DOHH2 (cell line): Measurements from ENCODE around the gene GRAMD2A.

Source experiments
- H3F3A ChIP-seq: fragments of 200-600 bp; sonication (generic), shearing (Covaris generic); 2 replicates; pipeline ENCODE4 v1.6.0; 2016; ENCODE audit warnings: antibody characterized with exemption, mild to moderate bottlenecking; ENCODE audit not compliant: control insufficient read depth, insufficient read depth
- H3K27ac ChIP-seq: fragments of 200-600 bp; sonication (generic); 2 replicates; pipeline ENCODE4 v1.5.1; 2014; ENCODE audit warnings: low read depth, mild to moderate bottlenecking, low read length, moderate library complexity
- H3K27me3 ChIP-seq: fragments of 200-600 bp; sonication (generic); 2 replicates; pipeline ENCODE4 v1.6.1; 2014; ENCODE audit warnings: mild to moderate bottlenecking, low read length, mixed read lengths; ENCODE audit not compliant: control insufficient read depth
- H3K36me3 ChIP-seq: fragments of 200-600 bp; sonication (generic); 2 replicates; pipeline ENCODE4 v1.6.1; 2014; ENCODE audit warnings: mild to moderate bottlenecking, low read length, moderate library complexity, mixed read lengths; ENCODE audit not compliant: control insufficient read depth
- H3K4me1 ChIP-seq: fragments of 200-600 bp; sonication (generic); 2 replicates; pipeline ENCODE4 v1.6.1; 2014; ENCODE audit warnings: mild to moderate bottlenecking, low read length, mixed read lengths; ENCODE audit not compliant: control insufficient read depth
- H3K4me2 ChIP-seq: fragments of 200-600 bp; sonication (generic); 2 replicates; pipeline ENCODE4 v1.6.0; 2014; ENCODE audit warnings: mild to moderate bottlenecking, low read length, moderate library complexity
- H3K4me3 ChIP-seq: fragments of 200-600 bp; sonication (generic); 2 replicates; pipeline ENCODE4 v1.5.1; 2014; ENCODE audit warnings: mild to moderate bottlenecking, low read length, mixed read lengths
- H3K79me2 ChIP-seq: fragments of 200-600 bp; sonication (generic); 2 replicates; pipeline ENCODE4 v1.6.1; 2014; ENCODE audit warnings: mild to moderate bottlenecking, low read length, mixed read lengths; ENCODE audit not compliant: control insufficient read depth
- H3K9me2 ChIP-seq: fragments of 200-600 bp; sonication (generic); replicated peaks from 2 replicates; pipeline ENCODE4 v1.6.1; 2014; ENCODE audit warnings: mild to moderate bottlenecking, low read length, mixed read lengths; ENCODE audit not compliant: control insufficient read depth
- H3K9me3 ChIP-seq: fragments of 200-600 bp; sonication (generic); 2 replicates; pipeline ENCODE4 v1.6.1; 2014; ENCODE audit warnings: antibody characterized with exemption, low read length, mixed read lengths; ENCODE audit not compliant: control insufficient read depth, insufficient read depth
- H4K20me1 ChIP-seq: fragments of 200-600 bp; sonication (generic); 2 replicates; pipeline ENCODE4 v1.6.0; 2014; ENCODE audit warnings: low read depth, mild to moderate bottlenecking, antibody characterized with exemption, low read length, moderate library complexity; ENCODE audit not compliant: control insufficient read depth, insufficient read depth
- EZH2phosphoT487 ChIP-seq: fragments of 200-600 bp; sonication (generic); IDR thresholded peaks from 2 replicates; pipeline ENCODE4 v1.6.1; 2017; ENCODE audit warnings: borderline replicate concordance, mild to moderate bottlenecking, antibody characterized with exemption, low read length, moderate library complexity, mixed read lengths
- TF ChIP-seq, protein P1 (sequence below): fragments of 200-600 bp; sonication (generic); IDR thresholded peaks from one replicate; pipeline ENCODE4 v1.5.1; 2014; ENCODE audit warnings: antibody characterized with exemption, mild to moderate bottlenecking, low read depth, low read length; ENCODE audit not compliant: poor library complexity, severe bottlenecking

GRAMD2A gene

DNA sequence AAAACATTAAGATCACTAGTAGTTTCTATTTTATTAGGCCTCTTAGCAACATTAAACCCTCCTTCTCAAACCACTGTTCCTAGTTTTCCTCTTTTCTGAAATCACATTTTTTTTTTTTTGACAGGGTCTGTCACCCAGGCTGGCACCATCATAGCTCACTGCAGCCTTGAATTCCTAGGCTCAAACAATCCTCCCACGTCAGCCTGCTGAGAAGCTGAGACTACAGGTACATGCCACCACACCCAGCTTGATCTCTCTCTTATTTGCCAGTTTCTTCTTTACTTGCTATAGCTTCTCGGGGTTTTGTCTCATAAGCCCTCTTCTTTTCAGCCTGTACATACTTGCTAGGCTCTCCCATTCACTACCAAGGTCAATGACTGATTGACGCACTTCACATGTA, 51.4 kb downstream of the GRAMD2A start:
- TF ChIP-seq, protein P1, sequence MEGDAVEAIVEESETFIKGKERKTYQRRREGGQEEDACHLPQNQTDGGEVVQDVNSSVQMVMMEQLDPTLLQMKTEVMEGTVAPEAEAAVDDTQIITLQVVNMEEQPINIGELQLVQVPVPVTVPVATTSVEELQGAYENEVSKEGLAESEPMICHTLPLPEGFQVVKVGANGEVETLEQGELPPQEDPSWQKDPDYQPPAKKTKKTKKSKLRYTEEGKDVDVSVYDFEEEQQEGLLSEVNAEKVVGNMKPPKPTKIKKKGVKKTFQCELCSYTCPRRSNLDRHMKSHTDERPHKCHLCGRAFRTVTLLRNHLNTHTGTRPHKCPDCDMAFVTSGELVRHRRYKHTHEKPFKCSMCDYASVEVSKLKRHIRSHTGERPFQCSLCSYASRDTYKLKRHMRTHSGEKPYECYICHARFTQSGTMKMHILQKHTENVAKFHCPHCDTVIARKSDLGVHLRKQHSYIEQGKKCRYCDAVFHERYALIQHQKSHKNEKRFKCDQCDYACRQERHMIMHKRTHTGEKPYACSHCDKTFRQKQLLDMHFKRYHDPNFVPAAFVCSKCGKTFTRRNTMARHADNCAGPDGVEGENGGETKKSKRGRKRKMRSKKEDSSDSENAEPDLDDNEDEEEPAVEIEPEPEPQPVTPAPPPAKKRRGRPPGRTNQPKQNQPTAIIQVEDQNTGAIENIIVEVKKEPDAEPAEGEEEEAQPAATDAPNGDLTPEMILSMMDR = no peak
- no peak for TF ChIP-seq EZH2phosphoT487
- Histone ChIP-seq H3K9me2 (no peaks in the 10 kb centered on the region), H3K79me2 (no peaks in the 10 kb centered on the region), H3K9me3 (no peaks in the 10 kb centered on the region), H3K4me2 (no peak overlapping the region), H3F3A (no peaks in the 10 kb centered on the region), H3K4me3 (no peak overlapping the region), H3K27ac (no peak overlapping the region), H3K27me3 (no peaks in the 10 kb centered on the region), H3K4me1 (peaks cover 6% of the 10 kb centered on the region), H4K20me1 (no peaks in the 10 kb centered on the region), H3K36me3 (no peaks in the 10 kb centered on the region)

DNA sequence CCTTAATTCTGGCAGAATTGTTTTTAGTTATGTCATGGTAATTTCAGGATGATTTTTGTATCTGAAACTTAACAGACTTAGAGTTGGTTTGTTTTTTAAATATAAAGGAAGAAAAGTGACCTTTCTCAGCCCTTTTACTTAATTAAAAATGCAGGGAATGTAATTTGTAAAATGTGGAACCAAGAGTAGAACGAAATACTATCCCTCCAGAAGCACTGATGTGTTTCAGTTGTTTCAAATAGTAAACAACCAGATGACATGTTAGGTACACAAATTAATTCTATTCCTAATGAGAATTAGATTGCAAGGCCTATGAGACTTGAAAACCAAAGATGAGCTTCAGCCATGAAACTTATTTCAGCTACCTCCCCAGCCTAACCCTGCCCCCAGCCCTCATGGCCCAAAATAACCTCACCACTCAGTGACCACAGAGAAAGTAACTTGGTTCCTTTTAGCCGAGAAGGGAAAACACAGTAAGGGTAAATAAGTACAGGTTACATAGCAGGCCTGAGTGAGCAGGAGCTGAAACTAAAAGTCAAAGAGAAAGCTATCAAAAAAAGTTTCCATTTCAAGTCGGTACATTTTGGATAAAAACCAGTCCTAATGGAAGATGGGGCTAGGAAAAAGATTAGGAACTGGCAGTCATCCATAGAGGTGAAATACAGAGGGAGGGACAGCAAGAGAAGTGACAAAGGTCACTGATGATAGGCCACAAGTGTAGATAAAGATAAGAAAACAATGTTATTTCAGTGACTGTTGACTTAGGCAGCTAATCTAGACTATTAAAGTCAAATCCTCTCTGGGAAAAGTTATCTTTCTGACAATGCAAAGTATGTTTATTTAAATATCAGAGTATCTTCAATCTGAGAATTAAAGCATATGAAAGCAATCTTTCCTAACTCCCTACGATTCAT, 56.2 kb downstream of the GRAMD2A start:
- Histone ChIP-seq H3K27ac (peak overlapping the region; percentile 17; the same call in 1 of the 2 replicates), H3K9me3 (no peaks in the 10 kb centered on the region), H3K4me3 (peak overlapping the region; percentile 49), H3F3A (no peaks in the 10 kb centered on the region), H3K4me2 (peak overlapping the region; percentile 61), H3K79me2 (no peaks in the 10 kb centered on the region), H3K36me3 (no peaks in the 10 kb centered on the region; the same call in 1 of the 2 replicates), H3K4me1 (peaks cover 13% of the 10 kb centered on the region), H3K27me3 (no peaks in the 10 kb centered on the region), H4K20me1 (no peaks in the 10 kb centered on the region), H3K9me2 (no peaks in the 10 kb centered on the region)
- TF ChIP-seq EZH2phosphoT487 = no peak
- TF ChIP-seq, protein P1 = no peak

DNA sequence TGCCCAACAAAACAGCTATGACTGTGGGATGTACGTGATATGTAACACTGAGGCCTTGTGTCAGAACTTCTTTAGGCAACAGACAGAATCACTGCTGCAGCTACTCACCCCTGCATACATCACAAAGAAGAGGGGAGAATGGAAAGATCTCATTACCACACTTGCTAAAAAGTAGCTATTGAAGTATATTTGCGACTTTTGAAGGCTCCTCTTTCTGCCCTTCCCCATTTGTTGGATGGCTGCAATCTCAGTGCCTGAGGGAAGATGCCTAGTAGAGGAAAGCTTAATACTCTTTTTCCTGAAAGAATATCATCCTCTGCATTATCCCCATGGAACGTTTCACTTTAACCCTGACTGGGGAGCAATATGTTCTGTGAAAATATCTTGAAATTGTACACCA, 57.5 kb downstream of the GRAMD2A start:
- no peak overlapping the region for H3K4me2 ChIP-seq
- TF ChIP-seq, protein P1 = no peak
- TF ChIP-seq EZH2phosphoT487 = no peak
- H3K27me3 ChIP-seq = no peaks in the 10 kb centered on the region
- no peaks in the 10 kb centered on the region for H3K79me2 ChIP-seq
- no peaks in the 10 kb centered on the region for H3K9me2 ChIP-seq
- no peaks in the 10 kb centered on the region for H3F3A ChIP-seq
- H3K4me3 ChIP-seq = no peak overlapping the region
- no peak overlapping the region for H3K27ac ChIP-seq
- H4K20me1 ChIP-seq = no peaks in the 10 kb centered on the region
- H3K4me1 ChIP-seq = peaks cover 19% of the 10 kb centered on the region
- no peaks in the 10 kb centered on the region; the same call in 1 of the 2 replicates for H3K36me3 ChIP-seq
- H3K9me3 ChIP-seq = no peaks in the 10 kb centered on the region
